Spleen (tissue), 7 donors: Measurements from ENCODE around the gene IRAK1BP1.

Source experiments
- CTCF ChIP-seq, 11 experiments: fragments of 200-600 bp in 7 of 11; fragments of 450-650 bp in 4 of 11; sonication (generic) in 4 of 11; IDR thresholded peaks in 8 of 11; conservative IDR thresholded peaks in 3 of 11; 1 replicate in 7 of 11; 2 replicates in 4 of 11; pipeline versions ENCODE4 v1.4.0 to v1.8.0; 2016 to 2021; ENCODE audit warnings: antibody characterized with exemption in 11 of 11, inconsistent platforms in 4 of 11, mild to moderate bottlenecking in 1 of 11
- POLR2A ChIP-seq, 3 donors: fragments of 450-650 bp; IDR thresholded peaks; one replicate each; pipeline ENCODE4 v1.5.1; 2017; ENCODE audit warnings: antibody characterized with exemption in 3 of 3, mild to moderate bottlenecking in 1 of 3
- donor health status: DM: no; HTN: no; CAD: no; lungs with moderate emphysema.
- donor health status: DM: no; HTN: no; CAD: no.
- donor health status: DM: no; HTN: no; CAD: no.

DNA sequence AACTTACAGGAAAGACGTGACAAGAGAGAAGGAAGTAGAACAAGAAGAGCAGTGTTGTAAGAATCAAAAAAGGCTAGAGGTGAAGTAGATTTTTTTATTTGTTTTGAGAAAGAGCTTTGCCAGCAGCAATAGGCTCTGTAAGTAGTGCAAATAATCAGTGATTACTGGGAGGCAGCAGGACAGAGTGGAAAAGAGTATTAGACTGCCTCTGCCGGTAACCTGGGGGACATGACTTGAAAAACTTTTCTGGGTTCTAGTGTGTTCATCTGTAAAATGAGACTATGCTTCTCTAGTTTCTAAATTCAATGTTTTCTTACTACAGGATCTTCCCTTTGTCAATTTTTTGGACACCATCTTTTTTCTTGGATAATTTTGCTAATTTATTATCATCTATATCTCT is 5.8 kb upstream of the IRAK1BP1 start:
- TF ChIP-seq POLR2A (IDR thresholded peaks at IDR 0.05) (no peak), CTCF (IDR thresholded peaks at IDR 0.05 in 8 of 11, conservative IDR thresholded peaks at IDR 0.05 in 3 of 11) (no peak)
